K562 (cell line): ENCODE measurements around the gene ZNF319. TPM values are rescaled to one million over a fixed set of nuclear protein-coding genes. Genes with fewer than 3 reads are reported as not detected.

Experiments used
- ELK1 ChIP-seq: sonication (generic); formaldehyde crosslinking; IDR thresholded peaks from 2 replicates; pipeline ENCODE4 v1.8.1; 2022; ENCODE audit warnings: missing genetic modification reagents
- FIP1L1 ChIP-seq: fragments of 200-400 bp; formaldehyde crosslinking; IDR thresholded peaks from 2 replicates; pipeline ENCODE4 v1.6.1; 2018; ENCODE audit warnings: mild to moderate bottlenecking, low read depth, low read length; ENCODE audit not compliant: poor library complexity, severe bottlenecking
- ZNF121 ChIP-seq: sonication (generic); formaldehyde crosslinking; conservative IDR thresholded peaks from 2 replicates; pipeline ENCODE4 v1.8.0; 2022; ENCODE audit warnings: missing genetic modification reagents
- ZNF583 ChIP-seq: fragments of 250-450 bp; sonication (Bioruptor Pico); IDR thresholded peaks from 2 replicates; pipeline ENCODE4 v1.4.0; 2020
- ZNF609 ChIP-seq: sonication (generic); formaldehyde crosslinking; IDR thresholded peaks from 2 replicates; pipeline ENCODE4 v1.8.1; 2023; ENCODE audit warnings: missing genetic modification reagents, mild to moderate bottlenecking, borderline replicate concordance
- polyA plus RNA-seq, 8 experiments: library from polyadenylated mRNA; depleted of rRNA in 4 of 8; stranded (reverse) in 5 of 8; unstranded in 3 of 8; fragments of >200 nt; fragmentation: Nextera tagmentation in 2 of 8; fragmentation: Illumina TruSeq in 1 of 8; extraction: Ambion mirVana in 2 of 8; extraction: Trizol in 1 of 8; gene quantifications; 2 replicates each; pipeline versions ENCODE4 v1.2.1 to v1.2.3, GENCODE V29; 2011 to 2014; ENCODE audit warnings: inconsistent platforms in 1 of 8, missing spikeins in 1 of 8
- total RNA-seq, 7 experiments: library from RNA; depleted of rRNA in 6 of 7; stranded (reverse); fragments of >200 nt in 6 of 7; fragmentation: Illumina TruSeq in 2 of 7; extraction: Trizol in 2 of 7; gene quantifications; 2 replicates each; pipeline versions ENCODE4 v1.2.1 to v1.2.3, GENCODE V29; 2011 to 2021; ENCODE audit warnings: low replicate concordance in 1 of 7
- TF ChIP-seq, protein P1 (sequence below): sonication (generic); formaldehyde crosslinking; IDR thresholded peaks from 2 replicates; pipeline ENCODE4 v1.8.0; 2022; ENCODE audit warnings: missing genetic modification reagents, mild to moderate bottlenecking, borderline replicate concordance
- TF ChIP-seq, protein P2 (sequence below), 2 experiments: fragments of 450-650 bp; formaldehyde crosslinking in 1 of 2; IDR thresholded peaks; 2 replicates each; pipeline versions ENCODE4 v1.4.0 to v1.6.1; 2014 to 2020; ENCODE audit warnings: mild to moderate bottlenecking in 2 of 2, borderline replicate concordance in 1 of 2, low read depth in 1 of 2

ZNF319 gene
- total and polyA plus RNA-seq, 9 of the 15 experiments (the other 6 are each of a cell fraction or from before 2014, with no cell fraction given), result 0.20 to 5.7 (median 1.4) TPM

DNA sequence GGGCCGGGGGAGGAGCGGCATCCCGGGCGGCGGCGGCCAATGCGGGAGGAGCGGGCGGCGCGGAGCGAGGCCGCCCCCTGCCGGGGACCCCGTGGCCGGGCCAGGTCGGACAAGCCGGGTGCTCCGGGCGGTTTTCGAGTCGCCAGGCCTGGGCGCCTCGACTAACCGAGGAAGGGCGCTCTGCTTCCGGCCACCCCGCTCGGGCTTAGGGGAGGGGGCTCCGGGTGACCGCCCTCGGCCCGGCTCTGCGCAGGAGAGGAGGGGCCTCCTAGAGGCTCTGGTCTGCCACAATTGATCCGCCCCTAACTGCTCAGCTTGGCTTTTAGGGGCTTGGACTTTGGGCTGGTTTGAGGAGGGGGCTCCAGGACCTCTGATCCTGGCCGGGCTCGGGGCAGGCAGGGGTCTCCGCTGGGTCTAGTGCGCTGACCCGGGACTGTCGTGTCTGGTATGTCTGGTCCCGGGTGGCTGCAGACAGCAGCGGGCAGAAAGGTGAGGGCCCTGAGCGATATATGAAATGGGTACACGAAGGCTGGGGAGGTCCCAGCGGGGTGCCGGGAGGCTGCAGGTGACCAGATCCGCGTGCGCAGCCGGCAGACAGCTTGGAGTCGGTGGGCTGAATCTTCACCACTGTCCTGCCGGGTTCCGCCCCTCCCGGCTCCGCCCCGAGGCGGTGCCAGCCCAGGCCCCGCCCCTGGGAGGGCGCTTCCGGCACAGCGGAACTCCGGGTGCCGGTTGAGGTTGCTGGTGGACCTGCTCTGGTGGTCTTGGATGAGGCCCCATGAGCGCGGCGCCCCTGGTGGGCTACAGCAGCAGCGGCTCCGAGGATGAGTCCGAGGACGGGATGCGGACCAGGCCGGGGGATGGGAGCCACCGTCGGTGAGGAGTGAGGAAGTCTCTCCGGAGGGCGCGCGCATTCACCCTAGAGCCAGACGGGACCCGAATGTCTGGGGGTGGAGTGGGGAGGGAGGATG is 519 bp upstream of the ZNF319 start, which contains the start of gene USB1 (continued):
- no peak for TF ChIP-seq ZNF609 (CRISPR knock-in tag)
- TF ChIP-seq, protein P1, sequence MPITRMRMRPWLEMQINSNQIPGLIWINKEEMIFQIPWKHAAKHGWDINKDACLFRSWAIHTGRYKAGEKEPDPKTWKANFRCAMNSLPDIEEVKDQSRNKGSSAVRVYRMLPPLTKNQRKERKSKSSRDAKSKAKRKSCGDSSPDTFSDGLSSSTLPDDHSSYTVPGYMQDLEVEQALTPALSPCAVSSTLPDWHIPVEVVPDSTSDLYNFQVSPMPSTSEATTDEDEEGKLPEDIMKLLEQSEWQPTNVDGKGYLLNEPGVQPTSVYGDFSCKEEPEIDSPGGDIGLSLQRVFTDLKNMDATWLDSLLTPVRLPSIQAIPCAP (CRISPR knock-in tag), result no peak
- TF ChIP-seq ZNF583 (CRISPR knock-in tag), result no peak
- TF ChIP-seq ELK1, result no peak
- peak; percentile 68 for TF ChIP-seq FIP1L1
- TF ChIP-seq, protein P2, sequence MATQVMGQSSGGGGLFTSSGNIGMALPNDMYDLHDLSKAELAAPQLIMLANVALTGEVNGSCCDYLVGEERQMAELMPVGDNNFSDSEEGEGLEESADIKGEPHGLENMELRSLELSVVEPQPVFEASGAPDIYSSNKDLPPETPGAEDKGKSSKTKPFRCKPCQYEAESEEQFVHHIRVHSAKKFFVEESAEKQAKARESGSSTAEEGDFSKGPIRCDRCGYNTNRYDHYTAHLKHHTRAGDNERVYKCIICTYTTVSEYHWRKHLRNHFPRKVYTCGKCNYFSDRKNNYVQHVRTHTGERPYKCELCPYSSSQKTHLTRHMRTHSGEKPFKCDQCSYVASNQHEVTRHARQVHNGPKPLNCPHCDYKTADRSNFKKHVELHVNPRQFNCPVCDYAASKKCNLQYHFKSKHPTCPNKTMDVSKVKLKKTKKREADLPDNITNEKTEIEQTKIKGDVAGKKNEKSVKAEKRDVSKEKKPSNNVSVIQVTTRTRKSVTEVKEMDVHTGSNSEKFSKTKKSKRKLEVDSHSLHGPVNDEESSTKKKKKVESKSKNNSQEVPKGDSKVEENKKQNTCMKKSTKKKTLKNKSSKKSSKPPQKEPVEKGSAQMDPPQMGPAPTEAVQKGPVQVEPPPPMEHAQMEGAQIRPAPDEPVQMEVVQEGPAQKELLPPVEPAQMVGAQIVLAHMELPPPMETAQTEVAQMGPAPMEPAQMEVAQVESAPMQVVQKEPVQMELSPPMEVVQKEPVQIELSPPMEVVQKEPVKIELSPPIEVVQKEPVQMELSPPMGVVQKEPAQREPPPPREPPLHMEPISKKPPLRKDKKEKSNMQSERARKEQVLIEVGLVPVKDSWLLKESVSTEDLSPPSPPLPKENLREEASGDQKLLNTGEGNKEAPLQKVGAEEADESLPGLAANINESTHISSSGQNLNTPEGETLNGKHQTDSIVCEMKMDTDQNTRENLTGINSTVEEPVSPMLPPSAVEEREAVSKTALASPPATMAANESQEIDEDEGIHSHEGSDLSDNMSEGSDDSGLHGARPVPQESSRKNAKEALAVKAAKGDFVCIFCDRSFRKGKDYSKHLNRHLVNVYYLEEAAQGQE (IDR thresholded peaks at IDR 0.05; ENCODE audit: borderline replicate concordance), result peak; percentile 32; the same call in 1 of the 2 replicates
- TF ChIP-seq, protein P2 (CRISPR knock-in tag; IDR thresholded peaks at IDR 0.05; ENCODE audit: low read depth), result 0 out of 2 replicates have a peak, but pooled peaks have one; percentile 2
- 0 out of 2 replicates have a peak, but pooled peaks have one; percentile 3 for TF ChIP-seq ZNF121 (CRISPR knock-in tag)
